ENCODE results near the gene RAB6A. TPM values are rescaled to one million over a fixed set of nuclear protein-coding genes. Genes with fewer than 3 reads are reported as not detected.

Gene RAB6A
- total and polyA plus RNA-seq, 2 experiments from 2014 or later: 119 to 218 TPM

DNA sequence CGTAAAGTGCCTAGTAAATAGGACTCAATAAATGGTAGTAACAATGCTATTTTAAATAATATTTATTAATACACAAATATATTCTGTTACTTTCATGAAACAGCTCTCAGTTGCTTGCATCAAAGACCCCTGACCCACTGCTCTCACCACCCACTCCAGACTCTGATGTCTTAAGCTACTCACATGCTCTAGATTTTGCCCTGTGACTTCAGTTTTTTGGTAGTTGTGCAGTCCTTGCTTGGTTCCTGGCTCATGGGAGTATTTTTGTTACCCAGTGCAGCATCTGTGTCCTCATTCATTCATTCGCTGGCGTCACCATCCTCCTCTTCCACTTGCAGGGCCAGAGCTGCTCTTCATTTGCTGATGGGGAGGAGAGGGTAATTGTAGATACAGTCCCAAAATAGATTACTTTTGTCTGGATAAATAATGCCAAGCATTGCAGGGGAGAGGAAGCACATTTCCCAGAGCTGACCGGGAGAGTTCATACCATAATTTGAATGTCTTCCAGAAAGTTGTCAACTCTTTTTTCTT is 39.5 kb upstream of the RAB6A start:
- Histone ChIP-seq H3K36me3 (no peaks in the 10 kb centered on the region), H3K27ac (no peak overlapping the region), H3K4me1 (ENCODE audit: low read depth) (no peaks in the 10 kb centered on the region), H3K9me3 (ENCODE audit: low read depth) (no peaks in the 10 kb centered on the region), H3K27me3 (no peaks in the 10 kb centered on the region), H3K4me3 (no peak overlapping the region)
- no peak for TF ChIP-seq CTCF (IDR thresholded peaks at IDR 0.05; ENCODE audit: low read depth, low read length)
- DNase-seq (ENCODE audit: low read depth in 1 of 2, low spot score in 1 of 2): no peak

DNA sequence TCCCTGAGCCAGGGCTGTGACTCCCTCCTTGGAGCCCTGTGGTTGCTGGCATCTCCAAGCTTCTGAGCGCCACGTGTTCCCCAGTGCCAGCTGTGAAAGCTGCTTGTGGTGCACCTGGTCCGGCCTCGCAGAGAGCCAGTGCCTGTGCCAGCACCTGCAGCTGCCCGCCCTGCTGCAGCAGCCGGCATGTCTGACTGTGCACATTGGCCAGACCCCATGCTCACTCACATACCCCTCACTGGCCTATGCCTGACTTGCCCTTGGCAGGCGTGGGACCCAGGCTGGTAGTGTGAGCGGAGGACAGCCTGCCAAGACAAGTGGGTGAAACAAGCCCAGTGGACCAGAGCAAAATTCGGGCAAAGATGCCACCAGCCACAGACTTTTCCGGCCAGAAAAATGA is 36.6 kb upstream of the RAB6A start:
- no peak for TF ChIP-seq CTCF (IDR thresholded peaks at IDR 0.05; ENCODE audit: low read depth, low read length)
- no peak overlapping the region for H3K4me3 ChIP-seq
- no peaks in the 10 kb centered on the region for H3K9me3 ChIP-seq (ENCODE audit: low read depth)
- DNase-seq (ENCODE audit: low read depth in 1 of 2, low spot score in 1 of 2): no peak
- no peak overlapping the region for H3K27ac ChIP-seq
- no peaks in the 10 kb centered on the region for H3K36me3 ChIP-seq
- no peaks in the 10 kb centered on the region for H3K4me1 ChIP-seq (ENCODE audit: low read depth)
- H3K27me3 ChIP-seq: no peaks in the 10 kb centered on the region

DNA sequence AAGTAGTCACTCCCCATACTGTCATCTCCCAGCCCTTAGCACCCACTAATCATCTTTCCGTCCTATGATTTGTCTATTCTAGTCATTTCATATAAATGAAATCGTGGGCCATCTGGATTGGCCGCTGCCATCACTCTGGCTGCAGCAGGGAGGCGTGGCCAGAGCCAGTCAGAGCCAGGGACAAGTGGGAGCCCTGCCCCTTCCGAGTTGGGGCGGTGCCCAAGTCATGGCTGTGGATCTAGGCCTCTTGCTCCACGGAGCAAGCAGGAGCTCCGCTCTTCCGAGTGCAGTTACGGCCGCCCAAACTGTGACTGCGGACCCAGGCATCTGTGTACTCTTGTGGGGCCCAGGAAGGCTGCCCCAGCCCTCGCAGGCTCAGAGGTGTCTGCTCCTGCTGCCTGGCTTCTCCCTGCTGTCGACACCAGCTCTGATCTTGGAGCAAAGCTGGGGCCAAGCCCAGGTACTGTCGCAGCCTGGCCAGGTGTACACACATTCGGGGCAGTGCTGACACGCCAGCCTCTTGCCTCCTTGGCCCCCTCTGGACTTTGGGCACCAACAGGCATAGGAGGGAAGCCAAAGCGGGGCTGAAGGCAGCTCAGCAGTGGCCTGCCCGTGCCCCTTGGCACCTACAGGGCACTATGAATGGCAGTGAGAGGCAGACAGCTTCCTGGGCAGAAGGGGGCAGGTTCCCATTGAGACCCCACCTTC is 35.2 kb upstream of the RAB6A start:
- DNase-seq (ENCODE audit: low read depth in 1 of 2, low spot score in 1 of 2): peak in 1 of 2 donors; percentile 29
- H3K9me3 ChIP-seq (ENCODE audit: low read depth): no peaks in the 10 kb centered on the region
- TF ChIP-seq CTCF (IDR thresholded peaks at IDR 0.05; ENCODE audit: low read depth, low read length): no peak
- H3K27me3 ChIP-seq: no peaks in the 10 kb centered on the region
- H3K4me1 ChIP-seq (ENCODE audit: low read depth): no peaks in the 10 kb centered on the region
- H3K27ac ChIP-seq: peak overlapping the region; percentile 19
- H3K4me3 ChIP-seq: no peak overlapping the region
- no peaks in the 10 kb centered on the region for H3K36me3 ChIP-seq

GRCh38 chr11:73792584-73792983 is 31.7 kb upstream of the RAB6A start:
- H3K4me3 ChIP-seq: no peak overlapping the region
- TF ChIP-seq CTCF (IDR thresholded peaks at IDR 0.05; ENCODE audit: low read depth, low read length): no peak
- DNase-seq (ENCODE audit: low read depth in 1 of 2, low spot score in 1 of 2): no peak
- no peaks in the 10 kb centered on the region for H3K27me3 ChIP-seq
- H3K36me3 ChIP-seq: no peaks in the 10 kb centered on the region
- no peak overlapping the region for H3K27ac ChIP-seq
- H3K9me3 ChIP-seq (ENCODE audit: low read depth): no peaks in the 10 kb centered on the region
- H3K4me1 ChIP-seq (ENCODE audit: low read depth): no peaks in the 10 kb centered on the region

DNA sequence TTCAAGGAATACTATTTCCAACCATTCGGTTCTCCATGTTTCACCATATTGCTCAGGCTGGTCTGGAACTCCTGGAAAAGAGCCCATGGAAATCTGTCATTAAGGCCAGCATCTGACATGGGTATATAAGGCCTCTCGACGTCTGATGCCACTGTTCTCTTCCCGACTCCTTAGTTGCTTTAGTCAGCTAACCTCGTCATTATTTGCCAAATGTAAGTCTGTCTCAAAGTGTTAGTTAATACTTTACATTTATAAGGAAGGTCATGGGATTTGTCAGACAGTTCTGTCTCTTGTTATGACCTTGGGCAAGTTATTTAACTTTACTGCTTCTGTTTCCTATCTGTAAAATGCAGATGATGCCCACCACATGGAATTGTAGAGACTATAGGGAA is 28.4 kb upstream of the RAB6A start:
- H3K4me1 ChIP-seq (ENCODE audit: low read depth): peaks cover 4% of the 10 kb centered on the region
- no peak for DNase-seq (ENCODE audit: low read depth in 1 of 2, low spot score in 1 of 2)
- no peaks in the 10 kb centered on the region for H3K27me3 ChIP-seq
- TF ChIP-seq CTCF (IDR thresholded peaks at IDR 0.05; ENCODE audit: low read depth, low read length): no peak
- H3K9me3 ChIP-seq (ENCODE audit: low read depth): no peaks in the 10 kb centered on the region
- no peak overlapping the region for H3K4me3 ChIP-seq
- no peak overlapping the region for H3K27ac ChIP-seq
- no peaks in the 10 kb centered on the region for H3K36me3 ChIP-seq

Measured in cardiac muscle cell (in vitro differentiated cells and primary cell).